Neural cell (in vitro differentiated cells): ENCODE data around the gene MAMDC2. TPM values are rescaled to one million over a fixed set of nuclear protein-coding genes. Genes with fewer than 3 reads are reported as not detected.

Source experiments
- H2AFZ ChIP-seq: fragments of 200-600, 300-800 bp; sonication (generic), shearing (Covaris generic); 2 replicates; pipeline ENCODE4 v1.6.0; 2014; ENCODE audit warnings: low read depth, mild to moderate bottlenecking, antibody characterized with exemption, low read length, moderate library complexity
- H3F3A ChIP-seq: fragments of 200-600 bp; shearing (Covaris generic); 2 replicates; pipeline ENCODE4 v1.6.1; 2016; ENCODE audit warnings: mild to moderate bottlenecking, moderate library complexity, mixed read lengths, antibody characterized with exemption, low read length; ENCODE audit not compliant: insufficient read depth, poor library complexity, severe bottlenecking
- H3K27ac ChIP-seq: fragments of 200-600, 300-800 bp; sonication (generic), shearing (Covaris generic); 2 replicates; pipeline ENCODE4 v1.5.1; 2014; ENCODE audit warnings: mild to moderate bottlenecking, low read length, moderate library complexity
- H3K27me3 ChIP-seq: fragments of 300-800, 200-600 bp; sonication (generic), shearing (Covaris generic); 2 replicates; pipeline ENCODE4 v1.6.0; 2014; ENCODE audit warnings: mild to moderate bottlenecking, low read depth, low read length, moderate library complexity; ENCODE audit not compliant: insufficient read depth
- H3K36me3 ChIP-seq: fragments of 300-800, 200-600 bp; sonication (generic), shearing (Covaris generic); 2 replicates; pipeline ENCODE4 v1.5.1; 2014; ENCODE audit warnings: mild to moderate bottlenecking, antibody characterized with exemption, low read length, moderate library complexity; ENCODE audit not compliant: insufficient read depth
- H3K4me2 ChIP-seq: fragments of 300-800, 200-600 bp; sonication (generic), shearing (Covaris generic); 2 replicates; pipeline ENCODE4 v1.6.0; 2014; ENCODE audit warnings: mild to moderate bottlenecking, low read length
- H3K4me3 ChIP-seq: fragments of 300-800, 200-600 bp; sonication (generic), shearing (Covaris generic); 2 replicates; pipeline ENCODE4 v1.5.1; 2014; ENCODE audit warnings: mild to moderate bottlenecking, low read length, moderate library complexity
- H3K79me2 ChIP-seq: fragments of 200-600 bp; shearing (Covaris generic); replicated peaks from 2 replicates; pipeline ENCODE4 v1.6.0; 2014; ENCODE audit warnings: mild to moderate bottlenecking, low read length, moderate library complexity; ENCODE audit not compliant: insufficient read depth
- H3K9ac ChIP-seq: fragments of 300-800, 200-600 bp; sonication (generic), shearing (Covaris generic); 2 replicates; pipeline ENCODE4 v1.6.1; 2016; ENCODE audit warnings: mild to moderate bottlenecking, low read length, mixed read lengths
- H3K9me2 ChIP-seq: fragments of 200-600 bp; shearing (Covaris generic); 2 replicates; pipeline ENCODE4 v1.6.1; 2016; ENCODE audit warnings: mild to moderate bottlenecking, low read length, mixed read lengths; ENCODE audit not compliant: insufficient read depth
- H3K9me3 ChIP-seq: fragments of 200-600, 300-800 bp; sonication (generic), shearing (Covaris generic); 2 replicates; pipeline ENCODE4 v1.6.1; 2016; ENCODE audit warnings: mild to moderate bottlenecking, mixed run types, low read length, moderate library complexity, mixed read lengths
- H4K20me1 ChIP-seq: fragments of 200-600 bp; shearing (Covaris generic); 2 replicates; pipeline ENCODE4 v1.6.1; 2016; ENCODE audit warnings: mild to moderate bottlenecking, mixed run types; ENCODE audit not compliant: insufficient read depth
- EP300 ChIP-seq: fragments of 450-650 bp; conservative IDR thresholded peaks from 2 replicates; pipeline ENCODE4 v1.6.1; 2014; ENCODE audit warnings: antibody characterized with exemption, mild to moderate bottlenecking, moderate library complexity; ENCODE audit not compliant: poor library complexity, severe bottlenecking
- EZH2 ChIP-seq: fragments of 200-600, 300-800 bp; shearing (Covaris generic), sonication (generic); IDR thresholded peaks from 2 replicates; pipeline ENCODE4 v1.6.1; 2014; ENCODE audit warnings: antibody characterized with exemption, low read length, borderline replicate concordance, mild to moderate bottlenecking; ENCODE audit not compliant: insufficient read depth, poor library complexity, severe bottlenecking
- MXI1 ChIP-seq: fragments of 450-650 bp; conservative IDR thresholded peaks from 2 replicates; pipeline ENCODE4 v1.6.1; 2014; ENCODE audit warnings: antibody characterized with exemption, mild to moderate bottlenecking; ENCODE audit not compliant: poor library complexity, severe bottlenecking
- POLR2AphosphoS5 ChIP-seq: IDR thresholded peaks from 2 replicates; pipeline ENCODE4 v1.6.1; 2012
- RAD21 ChIP-seq: fragments of 450-650 bp; conservative IDR thresholded peaks from 2 replicates; pipeline ENCODE4 v1.6.1; 2014; ENCODE audit warnings: antibody characterized with exemption, mild to moderate bottlenecking, moderate library complexity
- SMC3 ChIP-seq: fragments of 450-650 bp; conservative IDR thresholded peaks from 2 replicates; pipeline ENCODE4 v1.6.1; 2014; ENCODE audit warnings: antibody characterized with exemption, mild to moderate bottlenecking, moderate library complexity; ENCODE audit not compliant: poor library complexity
- TAF1 ChIP-seq: IDR thresholded peaks from 2 replicates; pipeline ENCODE4 v1.6.1; 2012; ENCODE audit warnings: low read depth
- polyA plus RNA-seq: library from polyadenylated mRNA; depleted of rRNA; stranded (reverse); fragments of >200 nt; gene quantifications from 2 replicates; pipeline ENCODE4 v1.2.3, GENCODE V29; 2014
- TF ChIP-seq, protein P1 (sequence below): IDR thresholded peaks from 2 replicates; pipeline ENCODE4 v1.6.1; 2012; ENCODE audit warnings: borderline replicate concordance
- TF ChIP-seq, protein P2 (sequence below): fragments of 450-650 bp; IDR thresholded peaks from 2 replicates; pipeline ENCODE4 v1.5.1; 2014; ENCODE audit warnings: antibody characterized with exemption, mild to moderate bottlenecking, moderate library complexity; ENCODE audit not compliant: poor library complexity, severe bottlenecking

The MAMDC2 gene
- polyA plus RNA-seq, 1 donor from 2014 or later = 0.30 TPM

DNA sequence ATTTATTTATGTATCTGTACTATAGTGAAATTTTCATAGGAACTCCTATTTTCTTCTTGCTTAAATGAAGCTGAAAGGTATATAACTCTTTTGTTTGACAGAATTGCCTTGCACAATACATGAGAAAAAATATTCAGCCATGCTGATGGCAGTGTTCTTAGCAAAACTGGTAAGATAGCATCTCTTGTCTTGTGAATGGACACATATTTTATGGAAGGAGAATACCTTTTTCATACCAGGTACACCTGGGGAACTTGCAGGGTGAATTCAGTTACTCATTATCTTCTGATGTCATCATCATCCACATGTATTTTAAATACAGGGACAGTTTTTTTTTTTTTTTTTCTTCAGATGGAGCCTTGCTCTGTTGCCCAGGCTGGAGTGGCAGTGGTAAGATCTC lies 49.4 kb downstream of the MAMDC2 start:
- no peak for TF ChIP-seq MXI1
- TF ChIP-seq RAD21 = no peak
- no peaks in the 10 kb centered on the region for H3K27me3 ChIP-seq

DNA sequence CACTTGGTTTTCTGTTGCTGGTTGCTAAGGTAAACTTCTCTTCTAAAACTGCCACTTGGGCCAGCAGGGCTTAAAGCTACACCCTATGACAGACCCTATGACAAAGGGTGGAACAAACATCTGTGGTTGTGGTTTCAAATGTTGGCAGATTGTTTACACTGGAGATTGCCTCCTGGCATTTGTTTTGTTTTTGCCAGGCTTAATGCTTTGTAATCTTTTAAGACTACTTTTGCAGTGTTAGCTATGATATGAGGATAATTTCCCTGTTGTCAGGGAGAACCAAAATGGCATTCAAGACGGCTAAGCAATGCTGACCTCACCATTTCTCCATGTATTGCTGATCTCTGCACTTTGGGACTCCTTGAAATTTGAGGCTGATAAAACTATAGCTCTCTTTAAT lies 50.3 kb downstream of the MAMDC2 start:
- no peak overlapping the region for H3K9ac ChIP-seq
- H3K9me2 ChIP-seq = no peaks in the 10 kb centered on the region
- H3K9me3 ChIP-seq = no peaks in the 10 kb centered on the region
- H2AFZ ChIP-seq = no peak overlapping the region
- H3K36me3 ChIP-seq = no peaks in the 10 kb centered on the region
- no peak overlapping the region for H3K4me2 ChIP-seq
- no peaks in the 10 kb centered on the region for H4K20me1 ChIP-seq
- TF ChIP-seq EZH2 = no peak
- TF ChIP-seq MXI1 = no peak
- TF ChIP-seq EP300 = no peak
- TF ChIP-seq, protein P1, sequence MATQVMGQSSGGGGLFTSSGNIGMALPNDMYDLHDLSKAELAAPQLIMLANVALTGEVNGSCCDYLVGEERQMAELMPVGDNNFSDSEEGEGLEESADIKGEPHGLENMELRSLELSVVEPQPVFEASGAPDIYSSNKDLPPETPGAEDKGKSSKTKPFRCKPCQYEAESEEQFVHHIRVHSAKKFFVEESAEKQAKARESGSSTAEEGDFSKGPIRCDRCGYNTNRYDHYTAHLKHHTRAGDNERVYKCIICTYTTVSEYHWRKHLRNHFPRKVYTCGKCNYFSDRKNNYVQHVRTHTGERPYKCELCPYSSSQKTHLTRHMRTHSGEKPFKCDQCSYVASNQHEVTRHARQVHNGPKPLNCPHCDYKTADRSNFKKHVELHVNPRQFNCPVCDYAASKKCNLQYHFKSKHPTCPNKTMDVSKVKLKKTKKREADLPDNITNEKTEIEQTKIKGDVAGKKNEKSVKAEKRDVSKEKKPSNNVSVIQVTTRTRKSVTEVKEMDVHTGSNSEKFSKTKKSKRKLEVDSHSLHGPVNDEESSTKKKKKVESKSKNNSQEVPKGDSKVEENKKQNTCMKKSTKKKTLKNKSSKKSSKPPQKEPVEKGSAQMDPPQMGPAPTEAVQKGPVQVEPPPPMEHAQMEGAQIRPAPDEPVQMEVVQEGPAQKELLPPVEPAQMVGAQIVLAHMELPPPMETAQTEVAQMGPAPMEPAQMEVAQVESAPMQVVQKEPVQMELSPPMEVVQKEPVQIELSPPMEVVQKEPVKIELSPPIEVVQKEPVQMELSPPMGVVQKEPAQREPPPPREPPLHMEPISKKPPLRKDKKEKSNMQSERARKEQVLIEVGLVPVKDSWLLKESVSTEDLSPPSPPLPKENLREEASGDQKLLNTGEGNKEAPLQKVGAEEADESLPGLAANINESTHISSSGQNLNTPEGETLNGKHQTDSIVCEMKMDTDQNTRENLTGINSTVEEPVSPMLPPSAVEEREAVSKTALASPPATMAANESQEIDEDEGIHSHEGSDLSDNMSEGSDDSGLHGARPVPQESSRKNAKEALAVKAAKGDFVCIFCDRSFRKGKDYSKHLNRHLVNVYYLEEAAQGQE = no peak
- no peak for TF ChIP-seq TAF1
- TF ChIP-seq, protein P2, sequence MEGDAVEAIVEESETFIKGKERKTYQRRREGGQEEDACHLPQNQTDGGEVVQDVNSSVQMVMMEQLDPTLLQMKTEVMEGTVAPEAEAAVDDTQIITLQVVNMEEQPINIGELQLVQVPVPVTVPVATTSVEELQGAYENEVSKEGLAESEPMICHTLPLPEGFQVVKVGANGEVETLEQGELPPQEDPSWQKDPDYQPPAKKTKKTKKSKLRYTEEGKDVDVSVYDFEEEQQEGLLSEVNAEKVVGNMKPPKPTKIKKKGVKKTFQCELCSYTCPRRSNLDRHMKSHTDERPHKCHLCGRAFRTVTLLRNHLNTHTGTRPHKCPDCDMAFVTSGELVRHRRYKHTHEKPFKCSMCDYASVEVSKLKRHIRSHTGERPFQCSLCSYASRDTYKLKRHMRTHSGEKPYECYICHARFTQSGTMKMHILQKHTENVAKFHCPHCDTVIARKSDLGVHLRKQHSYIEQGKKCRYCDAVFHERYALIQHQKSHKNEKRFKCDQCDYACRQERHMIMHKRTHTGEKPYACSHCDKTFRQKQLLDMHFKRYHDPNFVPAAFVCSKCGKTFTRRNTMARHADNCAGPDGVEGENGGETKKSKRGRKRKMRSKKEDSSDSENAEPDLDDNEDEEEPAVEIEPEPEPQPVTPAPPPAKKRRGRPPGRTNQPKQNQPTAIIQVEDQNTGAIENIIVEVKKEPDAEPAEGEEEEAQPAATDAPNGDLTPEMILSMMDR = no peak
- no peak for TF ChIP-seq POLR2AphosphoS5
- no peak for TF ChIP-seq SMC3
- TF ChIP-seq RAD21 = no peak
- no peaks in the 10 kb centered on the region for H3K27me3 ChIP-seq
- H3K27ac ChIP-seq = no peak overlapping the region
- no peaks in the 10 kb centered on the region for H3F3A ChIP-seq
- H3K79me2 ChIP-seq = no peaks in the 10 kb centered on the region
- no peak overlapping the region for H3K4me3 ChIP-seq

More for the DNA sequence above, 49.4 kb downstream of the MAMDC2 start:
- Histone ChIP-seq H3K79me2 (no peaks in the 10 kb centered on the region), H3K4me3 (no peak overlapping the region), H3K9ac (no peak overlapping the region), H2AFZ (no peak overlapping the region), H4K20me1 (no peaks in the 10 kb centered on the region), H3K9me3 (no peaks in the 10 kb centered on the region), H3K36me3 (no peaks in the 10 kb centered on the region), H3K4me2 (no peak overlapping the region), H3F3A (no peaks in the 10 kb centered on the region), H3K9me2 (no peaks in the 10 kb centered on the region), H3K27ac (no peak overlapping the region)

DNA sequence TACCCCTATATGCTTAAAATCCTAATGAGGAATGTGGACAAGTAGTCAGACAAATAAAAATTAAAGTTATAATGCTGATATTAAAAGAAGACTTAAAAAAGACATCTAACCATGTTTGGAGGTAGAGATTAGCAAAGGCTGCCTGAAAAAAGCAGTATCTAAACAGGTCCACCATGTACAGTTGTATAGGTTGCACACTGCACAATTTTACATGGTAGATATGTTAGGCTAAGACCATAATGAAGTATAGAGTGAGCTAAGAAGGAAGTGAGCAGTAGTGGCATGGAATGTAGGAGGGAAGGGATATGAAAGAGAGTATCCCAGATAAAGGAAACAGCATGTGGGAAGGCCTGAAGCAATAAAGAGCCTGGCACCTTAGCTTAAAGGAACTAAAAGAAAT lies 51.1 kb downstream of the MAMDC2 start:
- H3K9me2 ChIP-seq = no peaks in the 10 kb centered on the region
- H3F3A ChIP-seq = no peaks in the 10 kb centered on the region
- H3K9ac ChIP-seq = no peak overlapping the region
- no peaks in the 10 kb centered on the region for H3K9me3 ChIP-seq
- H3K4me3 ChIP-seq = no peak overlapping the region
- H2AFZ ChIP-seq = no peak overlapping the region
- no peaks in the 10 kb centered on the region for H4K20me1 ChIP-seq
- no peaks in the 10 kb centered on the region for H3K27me3 ChIP-seq
- TF ChIP-seq TAF1 = no peak
- no peak for TF ChIP-seq EP300
- no peak for TF ChIP-seq SMC3
- TF ChIP-seq, protein P1 = no peak
- TF ChIP-seq POLR2AphosphoS5 = no peak
- TF ChIP-seq EZH2 = no peak
- TF ChIP-seq, protein P2 = no peak
- TF ChIP-seq MXI1 = no peak
- no peak for TF ChIP-seq RAD21
- H3K27ac ChIP-seq = no peak overlapping the region
- no peak overlapping the region for H3K4me2 ChIP-seq
- H3K79me2 ChIP-seq = no peaks in the 10 kb centered on the region
- H3K36me3 ChIP-seq = no peaks in the 10 kb centered on the region
